Astrocyte of the spinal cord (primary cell): ENCODE data around the gene BDH1.

Experiments used
- DNase-seq: peaks from one replicate; pipeline ENCODE4 v3.0.0; 2011; ENCODE audit warnings: low read depth, low spot score
- H3K4me3 ChIP-seq: 2 replicates; pipeline ENCODE4 v1.5.1; 2011; ENCODE audit warnings: low read depth, mild to moderate bottlenecking, low read length, moderate library complexity
- in situ Hi-C: cut with HindIII; loops from 2 replicates; pipeline ENCODE4 v1.10.0; 2017; ENCODE audit warnings: low sequenced_read_pairs
- TF ChIP-seq, protein P1 (sequence below): IDR thresholded peaks from 2 replicates; pipeline ENCODE4 v1.5.1; 2012; ENCODE audit warnings: low read depth, mild to moderate bottlenecking, low read length, inconsistent platforms

BDH1 gene

DNA sequence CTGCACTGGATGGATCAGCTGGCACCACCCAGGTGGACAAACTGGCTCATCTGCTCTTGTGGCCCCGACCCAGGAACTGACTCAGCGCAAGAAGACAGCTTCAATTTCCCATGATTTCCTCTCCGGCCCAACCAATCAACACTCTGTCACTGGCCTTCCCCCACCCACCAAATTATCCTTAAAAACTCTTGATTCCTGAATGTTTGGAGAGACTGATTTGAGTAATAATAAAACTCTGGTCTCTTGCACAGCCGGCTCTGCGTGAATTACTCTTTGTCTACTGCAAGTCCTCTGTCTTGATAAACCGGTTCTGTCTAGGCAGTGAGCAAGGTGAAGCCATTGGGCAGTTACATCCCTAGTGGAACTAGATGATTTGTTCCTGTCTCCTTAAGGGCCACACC lies 16.1 kb downstream of the BDH1 start:
- TF ChIP-seq, protein P1, sequence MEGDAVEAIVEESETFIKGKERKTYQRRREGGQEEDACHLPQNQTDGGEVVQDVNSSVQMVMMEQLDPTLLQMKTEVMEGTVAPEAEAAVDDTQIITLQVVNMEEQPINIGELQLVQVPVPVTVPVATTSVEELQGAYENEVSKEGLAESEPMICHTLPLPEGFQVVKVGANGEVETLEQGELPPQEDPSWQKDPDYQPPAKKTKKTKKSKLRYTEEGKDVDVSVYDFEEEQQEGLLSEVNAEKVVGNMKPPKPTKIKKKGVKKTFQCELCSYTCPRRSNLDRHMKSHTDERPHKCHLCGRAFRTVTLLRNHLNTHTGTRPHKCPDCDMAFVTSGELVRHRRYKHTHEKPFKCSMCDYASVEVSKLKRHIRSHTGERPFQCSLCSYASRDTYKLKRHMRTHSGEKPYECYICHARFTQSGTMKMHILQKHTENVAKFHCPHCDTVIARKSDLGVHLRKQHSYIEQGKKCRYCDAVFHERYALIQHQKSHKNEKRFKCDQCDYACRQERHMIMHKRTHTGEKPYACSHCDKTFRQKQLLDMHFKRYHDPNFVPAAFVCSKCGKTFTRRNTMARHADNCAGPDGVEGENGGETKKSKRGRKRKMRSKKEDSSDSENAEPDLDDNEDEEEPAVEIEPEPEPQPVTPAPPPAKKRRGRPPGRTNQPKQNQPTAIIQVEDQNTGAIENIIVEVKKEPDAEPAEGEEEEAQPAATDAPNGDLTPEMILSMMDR, result no peak
- no peak for DNase-seq
- in situ Hi-C loops, result no loop called here
- no peak overlapping the region for H3K4me3 ChIP-seq

- DNase-seq, result no peak
- no peak overlapping the region for H3K4me3 ChIP-seq
- in situ Hi-C loops, result no loop called here
- TF ChIP-seq, protein P1, result no peak
Measured at GRCh38 chr3:197533927-197534725, 21.6 kb downstream of the BDH1 start.

DNA sequence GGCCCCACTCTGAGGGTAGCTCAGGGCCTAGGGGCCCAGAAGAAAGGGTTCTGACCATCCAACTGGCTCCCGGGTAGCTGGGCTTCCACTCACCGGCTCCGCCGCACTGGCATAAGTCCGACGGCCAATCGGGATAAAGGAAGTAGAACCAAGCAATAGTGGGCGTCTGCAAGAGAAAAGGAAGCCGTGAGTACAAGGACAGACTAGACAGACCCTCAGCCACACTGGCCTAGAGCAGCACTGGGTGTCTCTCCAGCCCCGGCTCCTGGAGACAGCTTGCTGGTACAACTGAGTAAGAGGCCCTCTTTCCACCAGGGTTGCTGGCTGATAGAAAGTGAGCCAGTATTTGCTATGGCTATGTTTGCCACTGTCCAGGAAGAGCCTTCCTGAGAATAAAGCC lies 22.4 kb downstream of the BDH1 start:
- in situ Hi-C loops, result no loop called here
- H3K4me3 ChIP-seq, result no peak overlapping the region
- no peak for DNase-seq
- TF ChIP-seq, protein P1, result no peak

DNA sequence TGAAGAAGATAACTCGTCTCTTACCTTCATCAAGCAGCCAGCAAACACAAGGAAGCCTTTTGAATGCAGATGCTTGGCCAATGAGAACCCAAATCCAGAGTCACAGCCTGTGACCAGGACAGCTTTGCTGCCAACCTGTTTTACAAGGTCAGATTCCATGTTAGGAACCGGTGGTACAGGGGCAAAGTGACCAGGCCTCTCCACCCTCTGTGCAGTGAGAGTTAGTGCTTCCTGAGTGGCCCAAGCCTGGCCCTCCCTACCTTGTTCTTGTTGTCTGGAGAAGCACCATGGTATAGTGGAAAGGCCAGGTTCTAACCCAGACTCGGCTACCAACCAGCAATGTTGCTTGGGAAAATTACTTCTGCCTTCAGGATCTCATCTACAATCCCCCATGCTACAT lies 23.4 kb downstream of the BDH1 start:
- in situ Hi-C loops, result no loop called here
- TF ChIP-seq, protein P1, result no peak
- H3K4me3 ChIP-seq, result no peak overlapping the region

GRCh38 chr3:197528190-197528589 lies 27.6 kb downstream of the BDH1 start:
- TF ChIP-seq, protein P1, result no peak
- no peak for DNase-seq
- in situ Hi-C loops, result no loop called here
- no peak overlapping the region for H3K4me3 ChIP-seq

More for the DNA sequence above, 23.4 kb downstream of the BDH1 start:
- no peak for DNase-seq

DNA sequence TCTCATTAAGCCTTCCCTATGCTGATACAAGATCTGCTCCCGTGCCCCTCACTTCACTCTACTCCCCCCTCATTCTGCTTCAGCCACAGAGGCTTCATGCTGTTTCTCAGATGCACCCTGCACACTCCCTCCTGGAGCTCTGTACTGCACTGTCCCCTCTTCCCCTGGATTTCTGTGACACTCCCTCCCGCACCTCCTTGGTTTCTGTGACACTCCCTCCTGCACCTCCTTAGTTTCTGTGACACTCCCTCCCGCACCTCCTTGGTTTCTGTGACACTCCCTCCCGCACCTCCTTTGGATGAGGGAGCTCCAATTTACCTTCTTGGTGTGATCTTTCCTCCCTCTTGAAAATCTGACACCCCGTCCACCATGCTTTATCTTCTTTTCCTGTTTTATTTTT lies 28.2 kb downstream of the BDH1 start:
- no peak for DNase-seq
- TF ChIP-seq, protein P1, result no peak
- in situ Hi-C loops, result no loop called here
- no peak overlapping the region for H3K4me3 ChIP-seq

GRCh38 chr3:197525706-197526105 lies 30.1 kb downstream of the BDH1 start:
- DNase-seq, result peak; percentile 39
- in situ Hi-C loops, result no loop called here
- no peak overlapping the region for H3K4me3 ChIP-seq
- TF ChIP-seq, protein P1, result peak; percentile 64
